NOMO-1 (cell line): ENCODE data around the gene UPP1.
A peak's percentile ranks its signal among the peaks of the same experiment; 100 is the strongest.

Experiments
- DNase-seq, 2 experiments: peaks; one replicate each; lab custom pipeline; 2025; ENCODE audit not compliant: unreplicated experiment in 2 of 2; lab: John Stamatoyannopoulos, UW

UPP1 gene

DNA sequence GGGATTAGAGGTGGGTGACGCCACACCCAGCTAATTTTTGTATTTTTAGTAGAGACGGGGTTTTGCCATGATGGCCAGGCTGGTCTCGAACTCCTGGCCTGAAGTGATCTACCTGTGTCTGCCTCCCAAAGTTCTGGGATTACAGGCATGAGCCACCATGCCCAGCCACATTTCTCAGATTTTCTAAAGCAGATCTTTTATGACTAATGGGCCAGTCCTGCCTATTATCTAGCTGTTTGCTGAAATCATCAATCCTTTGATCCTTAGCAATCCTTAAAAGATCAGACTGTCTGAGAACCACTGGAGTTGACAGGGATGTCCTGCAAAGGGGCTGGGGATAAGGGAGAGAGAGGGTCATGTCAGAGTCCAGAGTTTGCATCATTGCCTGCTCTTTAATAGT is 61.0 kb downstream of the UPP1 start:
- DNase-seq, result no peak

DNA sequence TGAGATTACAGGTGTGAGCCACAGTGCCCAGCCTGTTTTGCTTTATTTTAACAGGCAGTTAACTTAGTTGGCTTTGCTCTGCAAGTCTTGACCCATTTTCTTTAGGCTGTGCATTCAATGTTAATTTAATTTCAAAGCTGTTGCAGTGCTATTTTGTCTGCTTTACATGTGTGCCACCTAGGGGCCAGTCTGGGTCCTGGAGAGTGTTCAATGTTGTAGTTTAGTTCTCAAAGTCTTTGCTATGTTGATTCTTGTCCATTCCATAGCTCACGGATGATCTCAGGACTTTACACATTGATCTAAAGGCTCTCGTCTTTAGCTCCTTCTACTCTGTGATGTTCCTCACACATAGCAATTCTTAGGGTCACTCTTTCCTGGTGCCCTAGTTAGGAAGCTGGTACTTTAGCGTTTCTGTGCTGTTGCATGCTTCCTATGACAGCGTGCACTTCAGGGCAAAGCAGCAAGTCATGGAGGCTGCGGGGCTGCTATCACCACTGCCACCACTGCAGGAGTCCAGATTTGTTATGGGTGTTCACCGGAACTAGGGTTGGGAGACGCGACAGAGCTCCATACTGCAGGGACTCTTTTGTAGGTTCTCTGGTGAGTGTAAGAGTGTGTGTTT is 65.8 kb downstream of the UPP1 start:
- peak; percentile 23 to 40 for DNase-seq
